Thyroid gland (tissue), 4 donors: Measurements from ENCODE around the gene RNGTT. TPM values are rescaled to one million over a fixed set of nuclear protein-coding genes. Genes with fewer than 3 reads are reported as not detected.

Experiments used
- DNase-seq, 2 donors: peaks; one replicate each; pipeline ENCODE4 v3.0.0-alpha.2; 2019
- H3K27ac ChIP-seq, 3 donors: fragments of 200-600 bp; sonication (generic); 1 replicate in 2 of 3; 2 replicates in 1 of 3; pipeline ENCODE4 v1.5.1; 2016 to 2019; ENCODE audit warnings: mild to moderate bottlenecking in 1 of 3, moderate library complexity in 1 of 3
- H3K27me3 ChIP-seq: fragments of 200-600 bp; sonication (generic); one replicate; pipeline ENCODE4 v1.5.1; 2019
- H3K36me3 ChIP-seq, 2 donors: fragments of 200-600 bp; sonication (generic); one replicate each; pipeline ENCODE4 v1.5.1; 2016 to 2019
- H3K4me1 ChIP-seq, 2 donors: fragments of 200-600 bp; sonication (generic); one replicate each; pipeline ENCODE4 v1.5.1; 2017 to 2019
- H3K4me3 ChIP-seq, 3 donors: fragments of 200-600 bp; sonication (generic); replicated peaks in 1 of 3; 1 replicate in 2 of 3; 2 replicates in 1 of 3; pipeline ENCODE4 v1.5.1; 2016; ENCODE audit warnings: mild to moderate bottlenecking in 1 of 3
- H3K9me3 ChIP-seq: fragments of 200-600 bp; sonication (generic); one replicate; pipeline ENCODE4 v1.5.1; 2017
- CTCF ChIP-seq, 6 experiments: fragments of 200-600 bp in 3 of 6; fragments of 450-650 bp in 3 of 6; sonication (generic) in 3 of 6; IDR thresholded peaks; one replicate each; pipeline ENCODE4 v1.5.1; 2016 to 2019; ENCODE audit warnings: antibody characterized with exemption in 6 of 6, mild to moderate bottlenecking in 2 of 6, inconsistent platforms in 1 of 6, moderate library complexity in 1 of 6
- POLR2A ChIP-seq, 2 donors: fragments of 450-650 bp; IDR thresholded peaks; one replicate each; pipeline ENCODE4 v1.6.1; 2017; ENCODE audit warnings: antibody characterized with exemption in 2 of 2, mild to moderate bottlenecking in 2 of 2, moderate library complexity in 1 of 2
- WGBS, 2 donors: methylation state at CpG; one replicate each; pipeline ENCODE4 v1.1.5; 2017; 5-methylcytosine and 5-hydroxymethylcytosine counted together
- intact Hi-C: fragments of 100-400 bp; cut with DNase I; formaldehyde crosslinking; loops from one replicate; pipeline ENCODE4 v1.15.1; 2023
- total RNA-seq, 4 donors: library from RNA; depleted of rRNA; stranded (reverse); fragments of >200 nt; gene quantifications; one replicate each; pipeline ENCODE4 v1.2.3, GENCODE V29; 2016

RNGTT gene
- total RNA-seq, 4 donors from 2014 or later = 19.1 to 31.4 (median 24.8) TPM

- intact Hi-C loops = no loop called here
- TF ChIP-seq POLR2A (IDR thresholded peaks at IDR 0.05) (no peak), CTCF (IDR thresholded peaks at IDR 0.05) (no peak)
- 89% methylated on average over 2 of the region's 2 CpGs for WGBS, 2 donors
Measured at GRCh38 chr6:88895911-88896310, 67.5 kb downstream of the RNGTT start.

GRCh38 chr6:88890860-88891845 lies 72.3 kb downstream of the RNGTT start:
- Histone ChIP-seq H3K27me3 (no peaks in the 10 kb centered on the region), H3K27ac (no peak overlapping the region), H3K36me3 (no peaks in the 10 kb centered on the region), H3K4me1 (no peaks in the 10 kb centered on the region), H3K4me3 (no peak overlapping the region), H3K9me3 (no peaks in the 10 kb centered on the region)
- TF ChIP-seq CTCF (IDR thresholded peaks at IDR 0.05) = no peak
- TF ChIP-seq POLR2A (IDR thresholded peaks at IDR 0.05) = no peak
- intact Hi-C loops = no loop called here
- no peak for DNase-seq
- 86 to 89% methylated on average over 5 of the region's 5 CpGs for WGBS, 2 donors

More at GRCh38 chr6:88895911-88896310, 67.5 kb downstream of the RNGTT start:
- H3K4me3 ChIP-seq = no peak overlapping the region
- H3K36me3 ChIP-seq = no peaks in the 10 kb centered on the region
- no peak for DNase-seq
- no peak overlapping the region for H3K27ac ChIP-seq
- no peaks in the 10 kb centered on the region for H3K27me3 ChIP-seq
- H3K4me1 ChIP-seq = no peaks in the 10 kb centered on the region
- no peaks in the 10 kb centered on the region for H3K9me3 ChIP-seq

GRCh38 chr6:88890394-88890793 lies 73.0 kb downstream of the RNGTT start:
- intact Hi-C loops = no loop called here
- no peaks in the 10 kb centered on the region for H3K9me3 ChIP-seq
- WGBS, 2 donors = 83 to 87% methylated on average over 3 of the region's 3 CpGs
- H3K27me3 ChIP-seq = no peaks in the 10 kb centered on the region
- DNase-seq = no peak
- H3K27ac ChIP-seq = no peak overlapping the region
- no peaks in the 10 kb centered on the region for H3K36me3 ChIP-seq
- no peak overlapping the region for H3K4me3 ChIP-seq
- H3K4me1 ChIP-seq = no peaks in the 10 kb centered on the region
- TF ChIP-seq POLR2A (IDR thresholded peaks at IDR 0.05) = no peak
- TF ChIP-seq CTCF (IDR thresholded peaks at IDR 0.05) = no peak

- no peaks in the 10 kb centered on the region for H3K27me3 ChIP-seq
- intact Hi-C loops = no loop called here
- no peaks in the 10 kb centered on the region for H3K4me1 ChIP-seq
- H3K4me3 ChIP-seq = no peak overlapping the region
- TF ChIP-seq CTCF (IDR thresholded peaks at IDR 0.05) = no peak
- TF ChIP-seq POLR2A (IDR thresholded peaks at IDR 0.05) = no peak
- no peak overlapping the region for H3K27ac ChIP-seq
- no peaks in the 10 kb centered on the region for H3K9me3 ChIP-seq
- DNase-seq = no peak
- H3K36me3 ChIP-seq = no peaks in the 10 kb centered on the region
Measured at GRCh38 chr6:88884361-88884760, 79.1 kb downstream of the RNGTT start.

- 94 to 96% methylated on average over 2 of the region's 2 CpGs for WGBS, 2 donors
- Histone ChIP-seq H3K4me1 (no peaks in the 10 kb centered on the region), H3K36me3 (no peaks in the 10 kb centered on the region), H3K9me3 (no peaks in the 10 kb centered on the region), H3K4me3 (no peak overlapping the region), H3K27ac (no peak overlapping the region), H3K27me3 (no peaks in the 10 kb centered on the region)
- intact Hi-C loops = no loop called here
- no peak for DNase-seq
- TF ChIP-seq POLR2A (IDR thresholded peaks at IDR 0.05) (no peak), CTCF (IDR thresholded peaks at IDR 0.05) (no peak)
Measured at GRCh38 chr6:88882536-88882935, 80.9 kb downstream of the RNGTT start.
